Aortic smooth muscle cell (primary cell): ENCODE data around the gene TTC4. TPM values are rescaled to one million over a fixed set of nuclear protein-coding genes. Genes with fewer than 3 reads are reported as not detected.

Experiments used
- total RNA-seq: library from RNA; depleted of rRNA; stranded (reverse); fragments of >200 nt; gene quantifications from 2 replicates; pipeline ENCODE4 v1.2.3, GENCODE V29; 2014

Gene TTC4
- 16.0 and 19.4 TPM in 2 replicates for total RNA-seq

GRCh38 chr1:54715493-54716298, at the start of gene TTC4:
Gene TTC4 (plus strand): TSS chr1:54715861. CDS start chr1:54715909, 48 bp downstream.

GRCh38 chr1:54764133-54764921, 48.7 kb downstream of the TTC4 start, which contains the start of gene PARS2:
Gene PARS2 (minus strand): TSS chr1:54764523. CDS start chr1:54759161, 5,362 bp downstream.

Other genes starting within 250 kb of the TTC4 start
- gene ACOT11, start 167.6 kb upstream of the TTC4 start, total RNA-seq = 4.2 and 5.4 TPM in 2 replicates
- gene FAM151A, start 92.3 kb upstream of the TTC4 start, total RNA-seq = not detected in 2 replicates
- gene MROH7, start 74.1 kb upstream of the TTC4 start, total RNA-seq = 0.75 and 0.79 TPM in 2 replicates
- gene PARS2, start 48.7 kb downstream of the TTC4 start, total RNA-seq = 3.0 and 3.5 TPM in 2 replicates
- gene TTC22, start 85.5 kb downstream of the TTC4 start, total RNA-seq = under 0.01 TPM in 1 of 2 replicates, not detected in the other
- gene DHCR24, start 171.3 kb downstream of the TTC4 start, total RNA-seq = 44.0 and 52.2 TPM in 2 replicates